Measurements from ENCODE around the gene SYT8. TPM values are rescaled to one million over a fixed set of nuclear protein-coding genes. Genes with fewer than 3 reads are reported as not detected.

The SYT8 gene
- total RNA-seq, 1 experiment from 2014 or later: 7.8 TPM

GRCh38 chr11:1856306-1857005, 21.7 kb downstream of the SYT8 start:
- no TSS peak for BruUV-seq (replicated peaks)
- H3F3A ChIP-seq (ENCODE audit: low read length, unreplicated experiment): no peaks in the 10 kb centered on the region
- H3K36me3 ChIP-seq (ENCODE audit: low read depth, low read length): no peaks in the 10 kb centered on the region
- H3K4me1 ChIP-seq (ENCODE audit: insufficient read depth, low read length): no peaks in the 10 kb centered on the region
- ChIA-PET POLR2A (ENCODE audit: unreplicated experiment) (no interaction called here), CTCF (no interaction called here)
- no peak overlapping the region for H3K4me3 ChIP-seq (ENCODE audit: low read length)
- no peaks in the 10 kb centered on the region for H3K27me3 ChIP-seq (ENCODE audit: low read length)
- no peaks in the 10 kb centered on the region for H3K9me2 ChIP-seq (replicated peaks; ENCODE audit: low read length)
- H4K20me1 ChIP-seq (ENCODE audit: low read length): no peaks in the 10 kb centered on the region
- H3K79me2 ChIP-seq (ENCODE audit: low read length): no peaks in the 10 kb centered on the region
- no peak overlapping the region for H3K9ac ChIP-seq (ENCODE audit: low read length)
- H3K9me3 ChIP-seq (ENCODE audit: low read length): no peaks in the 10 kb centered on the region
- H3K4me2 ChIP-seq (ENCODE audit: low read length): no peak overlapping the region
- H2AFZ ChIP-seq (ENCODE audit: low read length): no peak overlapping the region
- intact Hi-C loops (cut with micrococcal nuclease): no loop called here
- TF ChIP-seq EZH2phosphoT487 (IDR thresholded peaks at IDR 0.05; ENCODE audit: borderline replicate concordance, low read length): no peak
- no peak for TF ChIP-seq EZH2 (IDR thresholded peaks at IDR 0.05; ENCODE audit: low read length, unreplicated experiment)
- TF ChIP-seq CTCF (conservative IDR thresholded peaks at IDR 0.05; ENCODE audit: low read depth, low read length): no peak
- ATAC-seq (no peak), DNase-seq (no peak)
- no peak overlapping the region for H3K27ac ChIP-seq (ENCODE audit: low read length)

- H3K4me2 ChIP-seq (ENCODE audit: low read length): no peak overlapping the region
- no peaks in the 10 kb centered on the region for H3F3A ChIP-seq (ENCODE audit: low read length, unreplicated experiment)
- no TSS peak for BruUV-seq (replicated peaks)
- H4K20me1 ChIP-seq (ENCODE audit: low read length): no peaks in the 10 kb centered on the region
- intact Hi-C loops (cut with micrococcal nuclease): no loop called here
- H2AFZ ChIP-seq (ENCODE audit: low read length): no peak overlapping the region
- DNase-seq (no peak), ATAC-seq (no peak)
- H3K36me3 ChIP-seq (ENCODE audit: low read depth, low read length): no peaks in the 10 kb centered on the region
- no peaks in the 10 kb centered on the region for H3K79me2 ChIP-seq (ENCODE audit: low read length)
- CTCF ChIA-PET: no interaction called here
- H3K4me3 ChIP-seq (ENCODE audit: low read length): no peak overlapping the region
- no peaks in the 10 kb centered on the region for H3K27me3 ChIP-seq (ENCODE audit: low read length)
- no peaks in the 10 kb centered on the region for H3K9me2 ChIP-seq (replicated peaks; ENCODE audit: low read length)
- H3K27ac ChIP-seq (ENCODE audit: low read length): no peak overlapping the region
- POLR2A ChIA-PET (ENCODE audit: unreplicated experiment): no interaction called here
- H3K9ac ChIP-seq (ENCODE audit: low read length): no peak overlapping the region
- H3K4me1 ChIP-seq (ENCODE audit: insufficient read depth, low read length): no peaks in the 10 kb centered on the region
- H3K9me3 ChIP-seq (ENCODE audit: low read length): no peaks in the 10 kb centered on the region
- TF ChIP-seq CTCF (conservative IDR thresholded peaks at IDR 0.05; ENCODE audit: low read depth, low read length): no peak
- no peak for TF ChIP-seq EZH2 (IDR thresholded peaks at IDR 0.05; ENCODE audit: low read length, unreplicated experiment)
- no peak for TF ChIP-seq EZH2phosphoT487 (IDR thresholded peaks at IDR 0.05; ENCODE audit: borderline replicate concordance, low read length)
Measured at GRCh38 chr11:1857064-1857463, 22.3 kb downstream of the SYT8 start.

GRCh38 chr11:1858154-1858553, 23.4 kb downstream of the SYT8 start:
- TF ChIP-seq EZH2phosphoT487 (IDR thresholded peaks at IDR 0.05; ENCODE audit: borderline replicate concordance, low read length) (no peak), CTCF (conservative IDR thresholded peaks at IDR 0.05; ENCODE audit: low read depth, low read length) (no peak), EZH2 (IDR thresholded peaks at IDR 0.05; ENCODE audit: low read length, unreplicated experiment) (no peak)
- H3K27me3 ChIP-seq (ENCODE audit: low read length): no peaks in the 10 kb centered on the region
- no peak overlapping the region for H3K27ac ChIP-seq (ENCODE audit: low read length)
- no peaks in the 10 kb centered on the region for H3K79me2 ChIP-seq (ENCODE audit: low read length)
- H3K9ac ChIP-seq (ENCODE audit: low read length): no peak overlapping the region
- no peaks in the 10 kb centered on the region for H3F3A ChIP-seq (ENCODE audit: low read length, unreplicated experiment)
- ChIA-PET CTCF (no interaction called here), POLR2A (ENCODE audit: unreplicated experiment) (no interaction called here)
- H3K36me3 ChIP-seq (ENCODE audit: low read depth, low read length): no peaks in the 10 kb centered on the region
- H3K4me3 ChIP-seq (ENCODE audit: low read length): no peak overlapping the region
- no peak overlapping the region for H3K4me2 ChIP-seq (ENCODE audit: low read length)
- no TSS peak for BruUV-seq (replicated peaks)
- no peaks in the 10 kb centered on the region for H4K20me1 ChIP-seq (ENCODE audit: low read length)
- H3K9me2 ChIP-seq (replicated peaks; ENCODE audit: low read length): no peaks in the 10 kb centered on the region
- H3K4me1 ChIP-seq (ENCODE audit: insufficient read depth, low read length): peaks cover 1% of the 10 kb centered on the region
- intact Hi-C loops (cut with micrococcal nuclease): no loop called here
- H2AFZ ChIP-seq (ENCODE audit: low read length): no peak overlapping the region
- no peak for ATAC-seq
- H3K9me3 ChIP-seq (ENCODE audit: low read length): no peaks in the 10 kb centered on the region
- no peak for DNase-seq

Measured in PC-3 (cell line).